GM18520 (cell line): ENCODE measurements around the gene ITGB6.

Source experiments
- ATAC-seq: cut with Tn5 transposase; IDR thresholded peaks from one replicate; pipeline ENCODE4 v1.9.1; 2021; ENCODE audit not compliant: unreplicated experiment

ITGB6 gene

DNA sequence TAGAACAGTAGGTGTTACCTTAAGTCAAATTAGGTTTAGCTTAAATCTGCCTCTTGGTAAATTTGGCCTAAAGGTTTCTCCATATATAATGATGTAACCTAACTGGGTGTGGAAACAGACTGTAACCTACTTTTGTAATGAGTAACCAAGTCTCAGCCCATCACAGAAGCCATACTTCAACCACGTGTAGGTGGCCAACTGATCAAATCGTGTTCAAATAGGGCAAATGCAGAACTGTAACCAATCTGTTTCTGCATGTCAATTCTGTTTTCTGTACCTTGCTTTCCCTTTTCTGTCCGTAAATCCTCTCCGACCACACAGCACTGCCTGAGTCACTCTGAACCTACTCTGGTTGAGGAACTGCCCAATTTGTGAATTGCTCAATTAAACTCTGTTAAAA is 103.7 kb downstream of the ITGB6 start:
- ATAC-seq = peak; percentile 56

DNA sequence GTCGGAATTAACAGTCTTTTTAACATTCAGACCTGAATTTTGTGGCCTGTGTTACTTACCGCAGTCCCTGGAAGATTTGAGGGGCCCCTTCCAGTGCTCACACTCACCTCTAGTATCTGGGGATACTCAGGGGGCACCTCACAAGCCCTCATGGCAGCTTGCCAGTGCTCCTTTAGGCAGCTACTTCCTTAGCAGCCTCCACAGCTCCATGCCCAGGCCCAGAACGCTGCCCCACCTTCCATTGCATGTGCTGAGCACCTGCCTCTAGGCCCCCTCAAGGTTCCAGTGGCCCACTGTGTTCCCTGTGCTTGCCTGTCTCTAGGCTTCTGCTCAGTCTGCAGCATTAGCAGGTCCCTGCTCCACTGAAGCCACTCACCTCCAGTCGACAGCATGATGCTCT is 107.6 kb downstream of the ITGB6 start:
- ATAC-seq = no peak

DNA sequence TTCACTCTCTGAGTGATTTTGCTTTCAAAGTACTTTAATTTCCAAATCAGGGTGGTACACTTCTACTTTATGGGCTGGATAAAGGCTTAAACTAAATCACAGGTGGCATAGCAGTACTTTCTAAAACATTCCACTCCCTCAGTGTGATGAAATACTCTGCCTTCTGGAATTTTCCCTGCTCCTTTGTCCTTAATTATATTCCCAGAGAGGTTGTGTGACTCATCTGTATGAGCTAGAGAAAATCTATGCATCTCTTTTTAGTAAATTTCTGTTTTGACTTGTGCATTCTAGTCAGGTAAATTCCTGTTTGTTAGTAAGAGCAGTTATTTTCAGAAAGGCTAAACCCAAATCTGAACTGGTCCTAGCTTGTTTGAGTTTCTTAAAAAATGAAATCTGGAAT is 108.7 kb downstream of the ITGB6 start:
- ATAC-seq = no peak

DNA sequence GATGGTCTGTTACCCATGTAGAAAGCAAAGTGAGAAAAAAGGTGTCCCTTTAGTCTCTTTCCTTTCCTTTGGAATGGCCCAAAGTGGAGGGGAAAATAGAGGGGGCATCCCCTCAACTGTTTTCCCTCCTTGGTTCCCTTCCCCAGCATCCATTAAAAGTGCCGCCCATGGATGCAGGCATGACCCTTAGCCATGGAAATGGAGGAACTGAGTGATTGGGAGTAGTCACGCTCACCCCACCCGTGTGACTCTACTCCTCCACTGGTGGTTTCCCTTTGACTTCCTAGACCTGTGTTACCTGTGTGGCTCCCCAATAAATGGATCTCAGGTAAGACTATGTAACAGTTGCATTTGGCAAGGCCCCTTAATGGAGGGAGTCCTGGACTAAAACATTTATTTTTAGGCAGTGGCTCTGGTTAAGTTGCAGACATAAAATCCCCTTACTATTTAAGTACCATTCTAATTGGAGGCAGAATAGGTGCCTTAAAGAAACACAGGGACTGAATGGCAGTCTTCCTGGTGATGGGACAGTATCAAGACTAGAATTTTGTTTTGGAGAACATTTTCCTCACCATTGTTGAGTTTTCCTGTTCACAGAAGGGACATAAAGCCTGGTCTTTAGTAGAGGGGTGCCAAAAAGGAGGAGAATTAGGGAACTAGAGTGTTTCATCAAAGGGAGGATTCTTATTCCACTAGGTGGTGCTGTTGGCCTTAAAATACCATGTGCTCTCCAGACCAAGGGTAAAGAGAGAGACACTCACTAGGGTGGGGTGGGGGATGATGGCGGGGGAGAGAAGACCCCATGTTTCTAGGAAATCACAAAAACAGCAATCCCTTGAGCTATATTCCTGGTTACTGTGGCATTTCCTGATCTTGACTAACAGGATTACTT is 112.0 kb downstream of the ITGB6 start:
- ATAC-seq = no peak

DNA sequence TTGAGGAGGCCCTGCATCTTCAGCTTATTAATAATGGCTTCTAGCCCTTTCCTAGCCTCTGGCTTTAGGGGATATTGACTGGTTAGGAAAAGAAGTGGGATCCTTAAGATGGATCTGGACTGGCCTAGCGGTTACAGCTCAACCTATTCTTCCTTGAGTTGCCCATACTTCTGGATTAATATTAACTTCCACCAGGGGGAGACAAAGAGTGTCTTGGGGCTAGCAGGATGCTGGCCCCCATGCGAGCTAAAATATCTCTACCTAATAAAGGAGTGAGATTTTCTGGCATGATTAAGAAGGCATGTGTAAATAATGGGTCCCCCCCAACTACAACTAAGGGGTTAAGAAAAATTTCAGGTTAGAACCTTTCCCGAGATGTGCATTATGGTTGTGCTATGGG is 114.4 kb downstream of the ITGB6 start:
- no peak for ATAC-seq

DNA sequence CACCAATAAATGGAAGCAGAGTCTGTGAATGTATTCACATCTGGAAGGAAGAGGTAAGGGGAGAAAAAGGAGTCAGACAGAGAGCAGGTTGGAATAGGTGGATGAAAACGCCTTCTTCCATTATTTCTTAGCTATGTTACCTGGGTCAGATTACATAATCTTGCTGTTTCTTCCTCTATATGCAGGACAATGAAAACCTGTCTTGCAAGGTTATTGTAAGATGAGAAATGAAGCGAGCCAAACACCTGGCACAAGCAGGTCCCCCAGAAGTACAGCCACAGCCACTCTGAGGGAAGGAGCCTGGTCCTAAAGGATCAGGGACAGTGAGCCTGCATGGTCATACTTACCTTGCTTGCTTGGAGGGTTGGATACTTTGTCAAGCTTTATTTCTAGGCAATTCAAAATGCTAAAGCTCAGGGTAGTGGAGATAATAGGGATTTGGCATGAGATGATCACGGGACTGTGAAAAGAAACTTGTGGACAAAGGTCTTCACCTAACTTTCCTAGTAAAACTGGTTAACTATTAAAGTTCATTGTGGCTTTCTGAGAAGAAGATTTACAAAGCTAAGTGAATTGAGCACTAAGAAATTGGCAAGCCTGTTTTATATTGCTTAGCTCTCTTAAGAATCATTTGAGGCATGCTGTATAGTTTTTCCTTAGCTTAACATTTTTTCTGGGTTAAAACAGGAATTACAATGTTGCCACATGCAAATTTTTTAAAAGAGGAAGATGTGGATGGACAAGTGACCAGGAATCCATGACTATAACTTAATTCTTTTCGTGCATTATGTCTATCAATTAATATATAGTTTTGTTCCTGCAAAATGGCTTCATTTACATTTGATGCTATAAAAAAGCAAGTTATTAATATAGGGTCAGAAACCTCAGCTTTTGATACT is 121.9 kb downstream of the ITGB6 start:
- no peak for ATAC-seq

DNA sequence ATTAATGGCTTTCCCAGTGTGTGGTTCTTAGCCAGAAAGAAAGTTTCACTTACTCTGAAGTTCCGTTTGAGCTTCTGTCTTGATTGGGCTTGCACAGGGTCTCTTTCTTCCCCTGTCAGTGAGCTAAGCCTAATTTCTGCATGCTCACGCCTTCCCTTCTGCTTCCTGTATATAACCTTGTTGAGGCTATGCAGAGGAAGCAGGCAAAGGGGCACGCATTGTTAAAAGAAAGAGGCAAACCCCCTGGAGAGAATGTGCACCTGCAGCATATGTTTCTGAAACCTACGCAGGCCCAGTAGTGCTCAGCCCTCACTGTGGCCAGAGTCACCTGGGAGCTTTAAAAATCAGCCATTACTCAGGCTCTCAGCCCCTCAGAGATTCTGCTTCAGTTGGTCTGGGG is 123.2 kb downstream of the ITGB6 start:
- ATAC-seq = no peak

DNA sequence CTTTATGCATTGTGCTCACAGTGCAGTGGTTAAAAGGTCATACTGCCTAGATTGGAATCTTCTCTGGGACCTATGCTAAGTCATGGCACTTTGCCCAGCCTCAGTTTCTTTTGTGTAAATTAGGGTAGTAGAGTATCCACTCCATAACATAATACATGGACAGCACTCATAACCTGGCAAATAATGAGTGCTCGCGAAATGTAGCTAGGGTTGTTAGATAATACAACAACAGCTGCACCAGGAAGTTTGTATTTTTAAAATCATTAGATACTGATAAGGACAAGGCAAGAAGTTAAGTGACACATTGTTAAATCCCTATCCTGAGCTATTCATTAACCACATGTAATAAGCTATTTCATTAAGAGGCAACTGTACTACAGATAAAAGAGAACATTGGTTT is 123.8 kb downstream of the ITGB6 start:
- ATAC-seq = no peak

DNA sequence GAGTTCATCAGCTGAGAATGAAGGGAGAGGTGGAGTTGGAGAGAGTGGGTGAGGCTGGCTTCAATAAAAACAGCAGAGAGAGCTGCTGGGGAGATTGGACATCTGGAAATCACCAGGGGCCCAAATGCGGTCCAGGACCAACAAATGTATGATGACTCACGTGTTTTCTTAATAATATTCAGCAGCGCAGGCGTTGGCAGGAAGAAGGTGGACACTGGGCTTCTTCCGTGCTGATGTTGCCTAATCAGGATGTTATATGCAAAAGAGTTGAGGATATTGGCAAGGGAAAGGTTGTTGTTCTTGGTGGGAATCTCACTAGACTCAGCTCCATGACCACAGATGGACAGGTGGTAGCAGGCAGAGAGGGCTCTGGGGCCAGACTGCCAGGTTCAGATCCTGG is 124.9 kb downstream of the ITGB6 start:
- ATAC-seq = no peak

DNA sequence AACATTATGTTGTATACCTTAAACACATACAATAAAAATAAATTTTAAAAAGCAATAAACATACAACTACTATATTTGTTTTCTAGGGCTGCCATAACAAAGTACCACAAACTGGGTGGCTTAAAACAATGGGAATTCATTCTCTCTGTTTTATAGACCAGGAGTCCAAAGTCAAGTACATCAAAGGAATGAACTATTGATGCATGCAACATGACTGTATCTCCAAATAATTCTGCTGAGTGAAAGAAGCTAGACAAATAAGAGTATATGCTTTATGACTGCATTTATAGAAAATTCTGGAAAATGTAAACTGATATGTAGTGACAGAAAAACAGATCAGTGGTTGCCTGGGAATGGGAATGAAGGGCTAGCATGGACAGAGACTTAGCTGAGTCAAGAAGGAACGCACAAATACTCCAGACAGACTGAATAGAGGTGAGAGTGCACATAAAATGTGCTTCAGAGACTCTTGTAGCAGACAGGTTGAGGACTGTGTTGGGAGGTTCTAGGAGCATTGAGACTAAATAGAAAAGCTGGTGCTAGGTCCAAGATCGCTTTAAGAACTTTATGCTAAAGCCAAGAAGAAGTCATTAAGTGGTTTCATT is 126.7 kb downstream of the ITGB6 start:
- ATAC-seq = no peak

DNA sequence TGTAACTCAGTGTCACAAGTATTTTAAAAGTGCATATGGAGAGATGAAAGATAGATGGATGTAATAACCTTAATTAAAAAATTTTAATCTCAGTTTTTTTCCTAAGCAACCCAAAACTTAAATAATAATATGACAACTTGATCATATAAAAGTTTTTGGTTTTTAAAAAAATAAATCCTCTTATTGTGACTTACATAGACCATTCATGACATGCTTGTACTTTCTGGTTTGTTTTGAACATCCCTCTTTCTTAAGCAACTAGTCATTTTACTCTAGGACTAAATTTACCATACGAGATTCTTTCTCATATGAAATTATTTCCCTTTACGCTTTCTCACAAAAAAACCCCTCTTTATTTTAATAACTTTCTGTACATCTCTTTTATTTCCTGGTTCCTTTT is 131.2 kb downstream of the ITGB6 start:
- ATAC-seq = no peak

DNA sequence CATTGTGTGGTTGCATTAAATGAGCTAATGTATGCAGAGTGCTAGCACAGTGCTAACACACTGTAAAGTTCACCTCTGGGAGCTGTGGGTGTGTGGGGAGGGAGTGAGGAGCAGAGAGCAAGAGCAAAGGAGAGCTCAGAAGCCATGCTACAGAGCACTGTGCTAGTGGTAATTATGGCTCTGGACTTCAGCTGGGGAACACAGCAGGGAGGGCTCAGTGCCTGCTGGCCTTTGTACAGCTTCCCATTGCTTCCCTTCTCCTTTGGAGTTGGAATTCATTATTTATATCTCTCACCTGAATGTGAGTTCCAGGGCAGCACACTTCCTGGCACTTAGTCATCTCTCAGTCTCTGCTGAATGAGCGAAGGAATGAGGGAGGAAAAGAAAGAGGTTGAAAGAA is 135.2 kb downstream of the ITGB6 start:
- no peak for ATAC-seq

DNA sequence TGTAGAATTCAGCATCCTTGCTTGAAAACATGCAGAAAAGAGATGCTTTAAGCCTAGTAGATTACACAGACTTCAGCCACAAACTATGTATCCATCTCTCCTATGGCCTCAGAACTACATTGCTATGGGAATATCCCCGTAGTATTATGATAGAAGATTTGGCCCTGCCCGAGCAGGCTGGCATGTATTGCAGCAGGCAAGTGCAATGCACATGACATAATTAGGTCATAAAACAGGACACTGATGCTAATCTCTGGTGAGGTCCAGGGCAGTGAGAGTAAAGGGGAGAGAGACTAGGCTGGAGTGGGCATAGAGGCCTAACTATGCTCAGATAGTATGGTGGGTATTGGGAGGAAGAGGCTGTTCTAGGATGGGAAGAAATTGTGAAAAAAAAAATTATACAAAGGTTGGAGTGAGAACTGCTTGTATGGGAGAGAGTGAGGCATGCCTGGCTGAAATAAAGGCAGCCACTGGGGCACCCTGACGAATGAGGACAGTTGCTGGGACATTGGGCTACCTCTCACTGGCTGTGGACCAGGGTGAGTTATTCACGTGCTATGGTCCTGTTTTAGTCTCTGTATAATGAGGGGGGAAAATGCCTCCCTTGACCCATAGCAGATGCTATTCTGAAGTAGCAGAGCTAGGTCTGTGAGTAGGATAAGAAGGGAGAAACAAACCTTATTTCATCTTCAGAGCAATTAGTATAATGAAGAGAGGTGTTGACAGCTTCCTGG is 136.0 kb downstream of the ITGB6 start:
- ATAC-seq = no peak

DNA sequence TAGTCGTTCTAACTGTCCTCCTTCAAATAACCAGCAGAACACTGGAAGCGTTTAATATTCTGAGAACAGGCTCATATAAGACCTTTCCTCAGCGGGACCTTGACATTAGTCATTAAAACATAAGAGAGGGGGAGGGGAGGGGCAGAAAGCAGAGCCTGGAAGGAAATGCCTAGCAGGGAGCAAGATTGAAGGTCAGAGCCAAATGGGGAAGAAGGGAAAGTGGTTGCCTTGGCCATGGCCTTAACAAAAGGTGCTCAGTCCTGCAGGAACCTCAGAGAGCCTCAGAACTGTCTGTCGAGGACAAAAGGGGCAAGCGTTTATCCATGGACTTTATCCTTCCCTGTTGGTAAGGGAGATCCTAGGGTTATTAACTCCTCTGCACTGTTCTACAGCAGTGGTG is 136.8 kb downstream of the ITGB6 start:
- ATAC-seq = no peak

DNA sequence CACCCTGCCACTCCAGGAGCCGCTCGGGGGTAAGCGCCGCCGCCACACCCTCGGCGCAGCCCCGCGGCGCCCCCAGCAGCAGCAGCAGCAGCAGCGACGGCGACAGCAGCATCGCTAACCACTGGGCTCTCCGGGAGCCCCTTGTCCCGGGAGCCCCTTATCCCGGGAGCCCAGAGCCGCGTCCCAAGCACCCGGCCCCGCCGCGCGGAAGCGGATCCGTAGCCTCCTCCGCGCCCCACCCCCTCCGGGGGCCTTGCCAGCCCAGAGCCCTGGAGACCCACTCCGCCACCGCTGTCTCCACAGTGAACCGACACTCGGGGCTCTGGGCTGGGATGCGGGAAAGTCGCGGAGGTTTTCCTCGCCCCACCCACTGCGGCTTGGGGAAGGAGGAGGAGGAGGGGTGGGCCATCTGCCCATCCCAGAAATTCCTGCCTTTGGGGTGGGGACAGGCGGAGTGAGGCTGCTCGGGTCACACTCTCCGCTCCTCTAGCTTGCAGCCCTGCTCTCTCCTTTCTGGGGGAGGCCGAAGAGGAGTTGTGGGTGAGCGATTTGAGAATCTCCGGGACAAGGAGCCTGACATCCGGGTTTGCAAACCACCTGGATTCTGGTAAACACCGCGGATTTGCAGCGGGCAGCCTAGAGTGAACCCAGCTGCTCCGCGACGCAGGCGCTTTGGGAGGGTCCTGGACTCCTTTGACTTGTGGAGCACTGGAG is 137.6 kb downstream of the ITGB6 start, which contains the start of gene PLA2R1:
Gene PLA2R1, minus strand, starts transcription at position 324 of the 714 bp plus-strand sequence. Its CDS starts 212 bp downstream, at position 112.
- no peak for ATAC-seq

DNA sequence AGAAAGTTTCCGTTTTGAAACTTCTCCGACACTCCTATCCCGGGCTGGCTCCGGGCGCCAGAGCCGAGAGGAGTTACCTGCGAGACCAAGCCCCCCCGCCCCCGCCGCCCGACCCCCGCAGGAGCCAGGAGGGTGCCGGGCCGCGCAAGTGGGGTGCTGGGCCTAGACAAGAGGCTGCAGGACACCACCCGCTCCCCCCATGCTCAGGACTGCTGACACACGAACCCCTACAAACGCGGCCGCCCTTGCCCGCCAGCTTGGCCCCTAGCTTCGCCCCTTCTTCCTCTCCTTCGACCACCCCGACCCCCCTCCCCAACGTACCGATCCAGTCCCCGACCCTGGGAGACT is 138.2 kb downstream of the ITGB6 start:
- ATAC-seq = no peak

DNA sequence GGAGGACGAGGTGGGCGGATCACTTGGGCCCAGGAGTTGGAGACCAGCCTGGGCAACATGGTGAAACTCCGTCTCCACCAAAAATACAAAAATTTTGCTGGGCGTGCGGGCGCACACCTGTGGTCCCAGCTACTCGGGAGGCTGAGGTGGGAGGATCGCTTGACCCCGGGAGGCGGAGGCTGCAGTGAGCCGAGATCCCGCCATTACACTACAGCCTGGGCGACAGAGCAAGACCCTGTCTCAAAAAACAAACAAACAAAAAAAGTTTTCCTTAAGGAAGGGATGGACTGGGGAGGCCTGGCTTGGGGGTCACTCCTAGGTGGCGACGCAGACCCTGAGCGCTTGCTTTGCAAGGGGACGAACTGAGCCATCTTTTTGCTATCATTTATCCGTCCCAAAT is 138.5 kb downstream of the ITGB6 start:
- no peak for ATAC-seq

DNA sequence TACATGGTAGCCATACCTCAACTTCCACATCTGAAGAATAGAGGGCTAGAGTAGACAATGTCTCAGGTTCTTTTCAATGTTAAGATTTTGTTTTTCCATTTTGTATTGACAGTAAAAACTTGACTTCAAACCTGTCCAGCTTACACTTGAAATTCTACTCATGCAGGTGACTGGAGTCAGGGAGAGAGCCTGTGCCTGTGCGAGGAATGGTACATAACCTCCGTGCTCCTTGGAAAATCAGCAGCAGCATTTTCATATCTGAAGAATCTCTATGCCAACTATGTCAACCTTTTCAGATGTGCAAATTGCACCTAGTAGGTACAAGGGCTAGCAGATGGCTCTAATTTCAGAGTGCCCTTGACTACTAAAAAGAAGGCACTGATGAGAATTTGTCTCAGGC is 139.8 kb downstream of the ITGB6 start:
- ATAC-seq = no peak

DNA sequence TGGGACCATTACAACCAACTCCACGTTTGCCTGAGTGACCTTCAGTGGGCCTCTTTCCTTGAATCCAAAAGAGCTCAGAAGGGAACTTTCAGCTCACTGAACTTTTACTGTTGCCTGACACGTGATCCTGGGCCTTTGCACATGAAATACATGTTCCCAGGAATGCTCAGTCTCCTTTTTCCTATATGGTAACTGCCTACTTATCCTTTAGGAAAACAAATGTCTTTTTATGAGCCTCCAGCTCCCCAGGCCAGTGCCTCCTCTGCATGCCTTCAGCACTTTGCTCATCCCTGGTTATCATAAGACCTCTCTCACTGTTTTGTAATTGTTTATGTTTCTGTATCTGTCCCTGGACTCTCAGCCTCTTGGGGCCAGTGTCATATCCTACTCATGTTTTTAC is 142.7 kb downstream of the ITGB6 start:
- ATAC-seq = no peak

DNA sequence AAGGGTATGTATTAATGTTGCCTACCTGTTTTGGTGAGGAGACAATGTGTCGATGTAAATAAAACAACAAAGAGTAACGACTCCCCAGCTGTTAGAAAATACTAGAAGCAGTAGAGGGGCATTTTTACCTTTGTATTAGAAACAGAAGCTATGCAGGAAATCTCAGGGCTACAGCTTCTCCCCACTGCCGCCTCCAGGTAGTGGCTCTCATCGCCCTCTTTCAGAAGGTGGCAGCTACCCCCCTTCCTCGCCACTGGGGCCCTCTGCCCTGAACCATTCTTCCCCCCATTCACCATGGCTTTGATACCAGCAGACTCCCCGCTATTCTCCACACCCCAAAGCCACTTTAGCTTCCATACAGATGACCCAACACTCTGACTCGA is 144.4 kb downstream of the ITGB6 start:
- ATAC-seq = no peak
